Measurements from ENCODE around the gene PSMD13. TPM values are rescaled to one million over a fixed set of nuclear protein-coding genes. Genes with fewer than 3 reads are reported as not detected.
"Not testable (repeated sequence)": the region's sequence is repeated elsewhere in the genome, so short reads cannot be mapped to it uniquely, and the experiment has no call there.

Gene PSMD13
- total and polyA plus RNA-seq, 2 donors (not counting 1 experiment from before 2014, with no cell fraction given), result 98.0 to 104 TPM

DNA sequence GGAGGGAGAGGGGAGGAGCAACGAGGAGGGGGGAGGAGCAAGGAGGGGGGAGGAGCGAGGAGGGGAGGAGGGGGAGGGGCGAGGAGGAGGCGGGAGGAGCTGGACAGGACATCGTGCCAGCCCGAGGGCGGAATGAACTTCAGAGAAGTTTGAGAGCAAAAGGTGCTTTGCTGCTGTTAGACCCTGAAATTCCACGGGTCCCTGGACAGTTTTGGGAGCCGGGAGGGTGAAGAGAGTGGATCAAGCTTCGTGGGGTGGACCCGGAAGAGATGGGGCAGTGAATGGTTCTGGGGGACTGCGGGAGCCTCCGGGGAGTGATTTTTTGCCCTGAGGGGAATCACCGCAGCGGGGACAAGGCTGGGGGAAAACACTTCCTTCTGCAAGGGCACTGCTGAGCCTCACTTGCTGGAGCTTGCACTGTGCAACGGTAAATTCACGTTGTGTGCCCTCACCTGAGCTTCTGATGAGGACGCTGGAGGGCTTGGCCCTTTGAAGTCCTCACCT, 30.8 kb downstream of the PSMD13 start:
- peak overlapping the region; percentile 91 for H3K4me3 Mint-ChIP-seq
- H3K4me3 ChIP-seq (ENCODE audit: control extremely low read depth in 1 of 5, extremely low read depth in 1 of 5, insufficient read depth in 1 of 5, low read depth in 2 of 5, low read length in 4 of 5), result peak overlapping the region; percentile 62 to 85 (median 67)
- TF ChIP-seq EZH2 (IDR thresholded peaks at IDR 0.05; ENCODE audit: borderline replicate concordance, insufficient read depth, low read depth, low read length, poor library complexity, severe bottlenecking), result no peak

DNA sequence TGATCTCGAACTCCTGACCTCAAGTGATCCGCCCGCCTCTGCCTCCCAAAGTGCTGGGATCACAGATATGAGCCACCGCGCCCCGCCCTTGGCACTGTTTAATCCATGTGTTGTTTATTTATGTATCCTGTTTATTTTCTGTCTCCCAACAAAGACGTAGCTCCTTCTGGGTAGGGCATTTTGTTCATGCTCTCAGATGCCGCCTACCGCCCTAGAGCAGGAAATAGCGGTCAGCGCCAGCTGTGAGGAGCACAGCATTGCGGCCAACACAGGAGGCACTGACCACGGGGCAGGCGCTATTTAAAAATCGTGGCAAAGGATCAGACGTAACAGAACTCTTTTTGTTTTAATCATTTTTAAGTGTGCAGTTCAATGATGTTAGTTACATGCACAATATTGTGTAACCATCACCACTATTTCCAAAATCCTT, 32.0 kb downstream of the PSMD13 start:
- H3K27ac ChIP-seq (ENCODE audit: low read length in 2 of 2), result peak overlapping the region; percentile 96 to 98
- 15% methylated on average over 8 of the region's 16 CpGs for WGBS (ENCODE audit: insufficient coverage)
- Mint-ChIP-seq H3K4me3 (peak overlapping the region; percentile 91), H3K27ac (peak overlapping the region; percentile 94), H3K4me1 (peaks cover 34% of the 10 kb centered on the region)
- intact Hi-C loops (cut with micrococcal nuclease), result loop anchor here (1.0 to 5.0 kb wide), 7 partner anchors 12 to 87 kb away; partner anchors contain the start of genes BET1L, IFITM2, PGGHG and PSMD13
- H3K27me3 ChIP-seq (replicated peaks in 1 of 4; ENCODE audit: control extremely low read depth in 1 of 4, control insufficient read depth in 3 of 4, insufficient read depth in 4 of 4, low read length in 3 of 4); H3K36me3 ChIP-seq (replicated peaks in 1 of 2; ENCODE audit: control extremely low read depth in 1 of 2, control insufficient read depth in 1 of 2, extremely low read depth in 1 of 2, insufficient read depth in 2 of 2, low read length in 1 of 2); H4K20me1 ChIP-seq (ENCODE audit: control insufficient read depth, insufficient read depth, low read length, poor library complexity, severe bottlenecking); H3K27me3 Mint-ChIP-seq; H3K9me3 Mint-ChIP-seq (ENCODE audit: insufficient read depth): not testable (repeated sequence)
- peaks cover 11% of the 10 kb centered on the region for H3K79me2 ChIP-seq (ENCODE audit: control insufficient read depth, insufficient read depth, low read length)
- peak overlapping the region; percentile 82 for H3K9ac ChIP-seq (ENCODE audit: low read length)
- peak overlapping the region; percentile 96 for H3K4me2 ChIP-seq (replicated peaks; ENCODE audit: low read depth, low read length, poor library complexity, severe bottlenecking)
- DNase-seq (peak; percentile 76), ATAC-seq (ENCODE audit: low read depth) (peak; percentile 36)
- H3K4me3 ChIP-seq (ENCODE audit: control extremely low read depth in 1 of 5, extremely low read depth in 1 of 5, insufficient read depth in 1 of 5, low read depth in 2 of 5, low read length in 4 of 5), result peak overlapping the region; percentile 62 to 85 (median 72)
- H2AFZ ChIP-seq (ENCODE audit: insufficient read depth, low read depth, low read length, poor library complexity, severe bottlenecking), result peak overlapping the region; percentile 34
- ChIA-PET POLR2A (interaction anchor here (1.0 to 3.9 kb wide), 11 partner anchors 11 to 307 kb away, joined by 3 to 34 read pairs (median 8); partner anchors contain the start of genes BET1L, PHRF1, PSMD13 and RIC8A), CTCF (interaction anchor here (1.0 to 3.8 kb wide), 6 partner anchors 11 to 62 kb away, joined by 4 to 49 read pairs (median 6); partner anchors contain the start of genes BET1L, NLRP6 and RIC8A)
- H3K9me3 ChIP-seq (ENCODE audit: control extremely low read depth in 1 of 3, control insufficient read depth in 2 of 3, insufficient read depth in 1 of 3, low read length in 2 of 3), result peaks cover 0 to 18% (median 5%) of the 10 kb centered on the region in 3 donors
- peaks cover 25 to 32% of the 10 kb centered on the region in 2 donors for H3K4me1 ChIP-seq (ENCODE audit: control insufficient read depth in 2 of 2, insufficient read depth in 2 of 2, low read length in 2 of 2)

More for the DNA sequence above, 30.8 kb downstream of the PSMD13 start:
- Histone ChIP-seq H2AFZ (ENCODE audit: insufficient read depth, low read depth, low read length, poor library complexity, severe bottlenecking) (peak overlapping the region; percentile 76), H3K79me2 (ENCODE audit: control insufficient read depth, insufficient read depth, low read length) (peaks cover 11% of the 10 kb centered on the region), H3K4me1 (ENCODE audit: control insufficient read depth in 2 of 2, insufficient read depth in 2 of 2, low read length in 2 of 2) (peaks cover 25 to 32% of the 10 kb centered on the region in 2 donors), H4K20me1 (ENCODE audit: control insufficient read depth, insufficient read depth, low read length, poor library complexity, severe bottlenecking) (no peaks in the 10 kb centered on the region), H3K27ac (ENCODE audit: low read length in 2 of 2) (peak overlapping the region; percentile 96 to 98), H3K9ac (ENCODE audit: low read length) (peak overlapping the region; percentile 82), H3K4me2 (replicated peaks; ENCODE audit: low read depth, low read length, poor library complexity, severe bottlenecking) (peak overlapping the region; percentile 96), H3K9me3 (ENCODE audit: control extremely low read depth in 1 of 3, control insufficient read depth in 2 of 3, insufficient read depth in 1 of 3, low read length in 2 of 3) (peaks cover 0 to 18% (median 5%) of the 10 kb centered on the region in 3 donors), H3K36me3 (replicated peaks in 1 of 2; ENCODE audit: control extremely low read depth in 1 of 2, control insufficient read depth in 1 of 2, extremely low read depth in 1 of 2, insufficient read depth in 2 of 2, low read length in 1 of 2) (no peaks in the 10 kb centered on the region), H3K27me3 (replicated peaks in 1 of 4; ENCODE audit: control extremely low read depth in 1 of 4, control insufficient read depth in 3 of 4, insufficient read depth in 4 of 4, low read length in 3 of 4) (no peaks in the 10 kb centered on the region)
- DNase-seq (peak; percentile 86), ATAC-seq (ENCODE audit: low read depth) (peak; percentile 36)
- POLR2A ChIA-PET, result interaction anchor here (0.6 to 3.9 kb wide), 20 partner anchors 10 to 1580 kb away, joined by 3 to 34 read pairs (median 6); partner anchors contain the start of genes BET1L, IFITM2, PGGHG and PNPLA2
- Mint-ChIP-seq H3K4me1 (peaks cover 34% of the 10 kb centered on the region), H3K27ac (peak overlapping the region; percentile 94), H3K9me3 (ENCODE audit: insufficient read depth) (peaks cover 2% of the 10 kb centered on the region), H3K27me3 (no peaks in the 10 kb centered on the region)
- CTCF ChIA-PET, result interaction anchor here (0.6 to 3.8 kb wide), 8 partner anchors 10 to 140 kb away, joined by 3 to 49 read pairs (median 8); partner anchors contain the start of genes BET1L, NLRP6 and RIC8A
- intact Hi-C loops (cut with micrococcal nuclease), result loop anchor here (5.0 kb wide), 1 partner anchor 40 kb away; the partner anchor contains the start of gene IFITM2
- WGBS (ENCODE audit: insufficient coverage), result 2% methylated on average over 16 of the region's 18 CpGs

All from B cell (primary cell).